NCI-H748 treated with DMSO at 0.1 percent for 48 hours (cell line): ENCODE results near the gene KRTAP10-6.
"Not testable (repeated sequence)": the region's sequence is repeated elsewhere in the genome, so short reads cannot be mapped to it uniquely, and the experiment has no call there.

Experiments
- DNase-seq: peaks from one replicate; lab custom pipeline; 2025; lab: John Stamatoyannopoulos, UW

KRTAP10-6 gene

DNA sequence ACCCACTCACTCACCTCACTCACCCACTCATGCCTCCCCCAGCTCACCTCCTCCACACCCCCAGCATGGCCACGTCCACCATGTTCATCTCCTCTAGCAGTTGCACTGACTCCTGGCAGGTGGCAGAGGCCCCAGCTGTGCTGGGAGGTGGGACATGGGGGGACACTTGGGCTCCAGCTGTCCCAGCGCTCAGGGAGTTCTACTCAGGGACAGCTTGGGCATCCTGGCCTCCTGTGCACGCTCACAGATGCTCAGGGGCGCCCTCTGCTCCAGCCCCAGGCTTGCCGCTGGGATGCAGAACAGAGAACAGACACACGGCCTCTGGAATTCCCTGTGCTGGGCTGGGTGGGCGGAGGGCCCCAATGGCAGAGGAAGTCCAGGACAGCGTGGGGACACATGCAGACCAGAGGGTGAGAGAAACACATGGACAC lies 24.8 kb upstream of the KRTAP10-6 start:
- no peak for DNase-seq

- DNase-seq: no peak
These were observed 24.3 kb upstream of the KRTAP10-6 start for GRCh38 chr21:44616591-44616926.

DNA sequence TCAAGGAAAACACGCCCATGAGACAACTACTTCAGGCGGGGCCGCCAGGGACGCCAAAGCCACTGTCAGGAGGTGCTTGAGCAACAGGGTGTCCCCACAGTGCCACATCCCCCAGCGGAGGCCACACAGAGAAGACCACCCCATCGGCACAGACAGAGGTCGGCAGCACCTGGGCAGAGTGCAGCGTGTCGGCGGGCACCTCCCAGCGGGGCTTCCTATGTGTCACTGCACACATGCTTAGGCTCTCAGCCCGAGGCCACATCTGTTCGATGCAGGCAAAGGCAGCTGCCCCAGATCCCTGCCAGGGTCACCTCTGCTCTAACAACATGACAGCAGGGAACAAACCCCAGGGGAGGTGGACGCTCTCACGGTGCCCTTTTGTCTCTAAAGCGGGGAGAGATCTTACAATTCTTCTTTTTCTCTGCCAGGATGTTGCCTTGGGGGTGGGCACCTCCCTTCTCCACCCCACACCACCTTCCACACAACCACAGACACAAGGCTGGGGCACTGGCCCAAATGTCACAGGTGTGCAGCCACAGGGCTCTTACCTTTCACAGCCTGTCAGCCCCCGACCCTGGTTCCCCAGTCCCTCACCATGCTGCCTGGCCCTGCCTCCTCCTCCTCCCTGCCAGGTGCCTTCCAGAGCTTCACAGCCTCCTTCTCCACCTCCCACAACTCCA lies 23.7 kb upstream of the KRTAP10-6 start:
- no peak for DNase-seq

- DNase-seq: no peak
These were observed 23.2 kb upstream of the KRTAP10-6 start for GRCh38 chr21:44615466-44615865.

GRCh38 chr21:44614961-44615391 lies 22.7 kb upstream of the KRTAP10-6 start:
- no peak for DNase-seq

GRCh38 chr21:44614161-44614631 lies 21.9 kb upstream of the KRTAP10-6 start:
- no peak for DNase-seq

DNA sequence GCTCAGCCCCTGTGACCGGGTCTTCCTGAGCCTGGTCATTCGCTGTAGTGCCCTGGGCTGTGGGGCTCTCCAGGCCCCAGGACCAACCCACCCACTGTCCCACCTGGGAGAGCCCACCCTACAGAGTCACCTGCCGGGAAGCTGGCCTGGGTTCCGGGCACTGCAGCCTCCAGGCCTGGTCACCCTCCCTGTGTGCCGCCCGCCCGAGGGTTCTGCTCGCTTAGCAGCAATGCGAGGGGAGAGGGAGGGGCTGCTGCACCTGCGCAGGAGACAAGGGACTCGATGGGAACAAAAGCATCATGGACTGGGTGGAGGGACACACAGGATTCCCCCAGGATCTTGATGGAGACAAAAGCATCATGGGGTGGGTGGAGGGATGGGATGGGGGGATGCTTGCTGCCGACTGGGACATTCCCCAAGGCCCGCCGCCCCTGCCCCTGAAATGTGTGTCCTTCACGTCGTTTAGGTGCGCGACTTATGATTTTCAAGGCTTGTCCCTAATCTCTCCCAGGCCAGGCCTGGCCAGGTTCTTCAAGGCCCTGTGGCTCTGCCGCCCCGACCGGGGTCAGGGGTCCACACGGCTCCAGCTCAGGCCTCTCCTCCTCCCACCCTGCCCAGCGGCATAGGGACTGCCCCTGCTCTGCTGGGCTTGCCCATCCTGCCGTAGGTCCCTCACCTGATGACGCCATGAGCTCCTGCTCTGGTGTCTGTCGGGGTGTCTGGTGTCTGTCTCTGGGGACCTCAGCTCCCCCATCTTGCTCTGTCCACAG lies 21.3 kb upstream of the KRTAP10-6 start:
- no peak for DNase-seq

GRCh38 chr21:44612669-44613229 lies 20.4 kb upstream of the KRTAP10-6 start:
- no peak for DNase-seq

DNA sequence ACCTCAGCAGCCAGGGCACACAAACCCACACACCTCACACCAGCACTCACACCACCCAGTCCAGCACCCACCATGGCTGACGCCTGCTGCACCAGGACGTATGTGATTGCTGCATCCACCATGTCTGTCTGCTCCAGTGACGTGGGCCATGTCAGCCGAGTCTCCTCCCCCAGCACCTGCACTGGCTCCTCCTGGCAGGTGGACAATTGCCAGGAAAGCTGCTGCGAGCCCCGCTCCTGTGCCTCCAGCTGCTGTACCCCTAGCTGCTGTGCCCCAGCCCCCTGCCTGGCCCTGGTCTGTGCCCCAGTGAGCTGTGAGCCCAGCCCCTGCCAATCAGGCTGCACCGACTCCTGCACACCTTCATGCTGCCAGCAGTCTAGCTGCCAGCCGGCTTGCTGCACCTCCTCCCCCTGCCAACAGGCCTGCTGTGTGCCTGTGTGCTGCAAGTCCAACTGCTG lies 19.8 kb upstream of the KRTAP10-6 start, which contains the start of gene KRTAP10-8:
TSS of gene KRTAP10-8 (plus strand) at position 51 of the 458 bp plus-strand sequence. CDS start at position 73, 22 bp downstream.
- no peak for DNase-seq

DNA sequence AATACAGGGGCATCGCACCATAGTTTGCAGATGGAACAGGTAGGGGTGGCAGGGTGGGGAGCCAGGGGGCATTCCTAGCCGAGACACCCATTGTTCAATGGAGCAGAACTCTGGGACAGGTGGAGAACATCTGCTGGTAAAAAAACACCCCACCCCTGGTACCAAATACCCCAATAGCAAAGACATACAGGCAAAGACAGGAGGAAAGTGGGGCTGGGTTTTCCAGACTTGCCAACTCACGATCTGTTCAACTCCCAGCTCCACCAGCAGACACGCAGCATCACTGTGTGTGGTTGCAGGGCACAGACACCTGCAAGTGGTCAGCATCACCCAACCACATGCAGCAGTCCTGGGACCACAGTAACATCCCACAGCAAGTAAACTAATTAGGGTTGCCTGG lies 19.2 kb upstream of the KRTAP10-6 start:
- no peak for DNase-seq

GRCh38 chr21:44610157-44610843 lies 18.0 kb upstream of the KRTAP10-6 start:
- DNase-seq: not testable (repeated sequence)

GRCh38 chr21:44609193-44609592 lies 16.9 kb upstream of the KRTAP10-6 start:
- DNase-seq: no peak

DNA sequence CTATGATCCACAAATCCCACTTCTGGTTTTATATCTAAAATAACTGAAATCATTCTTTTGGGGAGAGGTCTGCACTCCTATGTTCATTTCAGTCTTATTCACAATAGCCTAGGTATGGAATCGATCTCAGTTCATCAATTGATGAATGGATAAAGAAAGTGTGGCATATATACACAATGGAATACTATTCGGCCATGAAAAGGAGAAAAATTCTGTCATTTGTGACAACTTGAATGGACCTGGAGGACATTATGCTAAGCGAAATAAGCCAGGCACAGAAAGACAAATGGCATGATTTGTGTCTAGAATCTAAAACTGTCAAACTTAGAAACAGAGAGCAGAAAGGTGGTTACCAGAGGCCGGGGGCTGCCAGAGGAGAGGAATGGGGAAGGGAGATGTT lies 14.2 kb upstream of the KRTAP10-6 start:
- no peak for DNase-seq

GRCh38 chr21:44603911-44604310 lies 11.6 kb upstream of the KRTAP10-6 start:
- DNase-seq: no peak

DNA sequence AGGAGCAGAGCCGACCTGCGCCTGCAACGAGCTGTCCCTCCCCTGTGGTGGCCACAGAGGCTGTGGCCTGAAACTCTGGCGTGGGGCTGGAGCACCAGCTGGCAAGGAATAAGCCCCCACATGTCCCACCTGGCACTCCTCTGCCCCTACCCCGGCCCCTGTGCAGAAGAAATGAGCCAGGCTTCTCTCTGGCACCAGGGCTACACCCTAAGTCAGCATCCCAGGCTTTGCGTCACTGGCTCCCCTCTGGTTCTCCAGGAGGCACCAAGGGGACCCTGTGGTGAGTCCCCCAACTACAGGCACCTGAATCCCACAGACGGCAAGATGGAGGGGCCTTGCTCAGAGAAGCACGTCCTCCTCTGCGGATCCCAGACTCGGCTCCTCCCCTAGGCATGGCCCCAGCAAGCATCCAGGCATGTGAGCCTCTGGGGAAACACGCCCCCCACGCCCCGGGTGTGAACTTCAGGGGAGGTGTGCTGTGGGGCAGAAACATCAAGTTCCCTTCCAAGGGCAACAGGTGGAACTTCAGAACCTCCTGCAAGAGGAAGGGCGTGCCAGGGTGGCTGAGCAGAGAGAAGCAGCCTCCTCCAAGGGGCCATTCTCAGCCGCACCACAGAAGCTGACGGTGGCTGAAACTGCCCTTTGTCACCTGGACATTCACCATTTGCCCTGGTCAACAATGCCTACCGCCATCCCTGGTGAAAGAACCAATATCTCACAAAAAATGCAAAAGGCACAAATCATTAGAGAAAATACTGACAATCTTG lies 11.0 kb upstream of the KRTAP10-6 start:
- DNase-seq: no peak

DNA sequence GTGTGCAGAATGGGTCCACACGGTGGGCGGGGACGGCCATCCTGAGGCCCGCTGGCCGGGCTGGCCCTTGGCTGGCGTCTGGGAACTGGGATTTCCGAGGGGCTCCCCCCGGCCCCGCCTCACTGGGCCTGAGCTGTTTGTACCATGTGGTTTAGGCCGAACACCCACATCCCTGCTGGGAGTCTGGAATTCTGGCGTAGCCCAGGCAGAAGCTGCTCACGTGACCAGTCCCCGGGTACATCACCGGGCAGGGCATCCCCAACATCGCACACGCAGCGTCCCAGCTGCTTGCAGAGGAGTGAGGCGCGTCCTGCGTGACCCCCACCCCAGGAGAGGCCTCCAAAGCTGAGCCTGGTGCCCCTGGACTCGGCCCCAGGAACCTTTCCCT lies 10.2 kb upstream of the KRTAP10-6 start:
- DNase-seq: no peak

GRCh38 chr21:44601596-44602462 lies 9.5 kb upstream of the KRTAP10-6 start:
- DNase-seq: no peak

GRCh38 chr21:44601091-44601490 lies 8.8 kb upstream of the KRTAP10-6 start:
- DNase-seq: not testable (repeated sequence)

GRCh38 chr21:44600118-44600978 lies 8.0 kb upstream of the KRTAP10-6 start, which contains the start of gene KRTAP10-7:
KRTAP10-7 (plus strand) TSS chr21:44600597; CDS start chr21:44600622, 25 bp downstream.
- DNase-seq: not testable (repeated sequence)
